ENCODE results near the gene LZIC. TPM values are rescaled to one million over a fixed set of nuclear protein-coding genes. Genes with fewer than 3 reads are reported as not detected.

LZIC gene
- total and polyA plus RNA-seq, 2 of the 8 experiments (the other 6 are each of a cell fraction or from before 2014, with no cell fraction given), result 4.8 to 20.3 TPM

DNA sequence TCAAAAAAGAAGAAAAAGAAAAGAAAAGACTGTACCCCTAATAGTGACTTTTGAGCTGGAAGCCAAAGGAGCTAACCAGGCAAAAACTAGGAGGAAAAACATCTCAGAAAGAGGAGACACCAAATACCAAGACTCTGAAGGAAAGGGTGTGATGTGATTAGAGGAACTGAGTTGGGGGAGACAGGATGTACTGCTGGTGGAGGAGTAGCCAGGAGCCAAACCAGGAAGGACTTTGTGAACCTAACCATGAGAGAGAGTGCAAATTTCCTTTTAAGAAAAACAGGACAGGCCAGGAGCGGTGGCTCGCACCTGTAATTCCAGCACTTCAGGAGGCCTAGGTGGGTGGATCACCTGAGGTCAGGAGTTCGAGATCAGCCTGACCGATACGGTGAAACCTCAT, 49.7 kb upstream of the LZIC start:
- no peak overlapping the region for H3K27ac ChIP-seq (ENCODE audit: low read depth, low read length)
- H3K4me3 ChIP-seq (ENCODE audit: extremely low read depth in 1 of 4, insufficient read depth in 2 of 4, low read depth in 3 of 4, low read length in 4 of 4), result no peak overlapping the region
- H4K20me1 ChIP-seq (replicated peaks in 1 of 2; ENCODE audit: control insufficient read depth in 1 of 2, insufficient read depth in 2 of 2, low read length in 2 of 2), result no peaks in the 10 kb centered on the region
- no peaks in the 10 kb centered on the region for H3K9me3 ChIP-seq (ENCODE audit: insufficient read depth in 2 of 2, low read depth in 1 of 2, low read length in 1 of 2)
- H4K5ac ChIP-seq (ENCODE audit: insufficient read length, low read depth, low read length), result no peak overlapping the region
- H2BK15ac ChIP-seq (ENCODE audit: low read length), result no peak overlapping the region
- H2AFZ ChIP-seq (ENCODE audit: low read length), result no peak overlapping the region
- H3K18ac ChIP-seq (ENCODE audit: extremely low read depth, low read length), result no peak overlapping the region
- H3K9ac ChIP-seq (replicated peaks in 1 of 4; ENCODE audit: extremely low read depth in 1 of 4, low read depth in 3 of 4, low read length in 3 of 4), result no peak overlapping the region
- FAIRE-seq, result no peak
- no peak overlapping the region for H3K14ac ChIP-seq (ENCODE audit: insufficient read length)
- CTCF ChIA-PET (ENCODE audit: partially characterized antibody), result interaction anchor here (0.6 to 1.4 kb wide), 3 partner anchors 10 to 202 kb away, joined by 3 to 9 read pairs (median 3); no protein-coding TSS in a partner anchor
- H2BK120ac ChIP-seq (replicated peaks; ENCODE audit: low read depth, low read length), result no peak overlapping the region
- H3K4ac ChIP-seq (replicated peaks; ENCODE audit: insufficient read length, low read depth, low read length), result no peak overlapping the region
- peaks cover 8 to 18% (median 17%) of the 10 kb centered on the region in 4 experiments for H3K27me3 ChIP-seq (replicated peaks in 1 of 4; ENCODE audit: control insufficient read depth in 3 of 4, extremely low read depth in 1 of 4, insufficient read depth in 3 of 4, low read length in 3 of 4)
- no peaks in the 10 kb centered on the region for H3K36me3 ChIP-seq (ENCODE audit: control insufficient read depth in 2 of 4, insufficient read depth in 4 of 4, low read length in 3 of 4)
- no peak overlapping the region for H3K4me2 ChIP-seq (ENCODE audit: insufficient read depth in 1 of 2, low read depth in 2 of 2, low read length in 2 of 2)
- H3K56ac ChIP-seq (replicated peaks; ENCODE audit: insufficient read length, low read depth, low read length), result no peak overlapping the region
- peaks cover 6% of the 10 kb centered on the region; the same call in 1 of the 2 replicates for H3K23me2 ChIP-seq (ENCODE audit: low read depth, low read length)
- H3K4me1 ChIP-seq (replicated peaks in 1 of 4; ENCODE audit: control insufficient read depth in 3 of 4, insufficient read depth in 4 of 4, low read length in 3 of 4), result peaks cover 0 to 4% (median 1%) of the 10 kb centered on the region in 4 experiments; a peak in 3 of 7 replicates
- no peaks in the 10 kb centered on the region for H3K79me2 ChIP-seq (ENCODE audit: control insufficient read depth in 1 of 2, insufficient read depth in 2 of 2, low read length in 2 of 2)
- H2AK5ac ChIP-seq (ENCODE audit: low read depth, low read length), result no peak overlapping the region
- no peak overlapping the region for H3K23ac ChIP-seq (ENCODE audit: insufficient read length)
- no peaks in the 10 kb centered on the region for H3K79me1 ChIP-seq (ENCODE audit: low read depth, low read length)
- WGBS, 2 experiments (ENCODE audit: extremely low coverage in 1 of 2, insufficient coverage in 1 of 2, insufficient read length in 1 of 2, insufficient replicate concordance in 2 of 2, low coverage in 1 of 2, low lambda C conversion rate in 2 of 2, missing lambda C conversion rate in 1 of 2), result 87% methylated on average over 5 of the region's 5 CpGs; no CpG with 5 or more reads in 1 of the 2 experiments
- H4K91ac ChIP-seq (replicated peaks; ENCODE audit: insufficient read length, low read length), result no peak overlapping the region
- TF ChIP-seq HDAC6 (IDR thresholded peaks at IDR 0.05; ENCODE audit: low read depth, low read length), result no peak
- TF ChIP-seq TAF7 (optimal IDR thresholded peaks at IDR 0.05; ENCODE audit: borderline replicate concordance, low read depth, low read length), result no peak
- no peak overlapping the region for H2BK20ac ChIP-seq (ENCODE audit: low read length)
- no peak for DNase-seq (ENCODE audit: low read depth in 1 of 2, low spot score in 2 of 2)
- POLR2A ChIA-PET (ENCODE audit: partially characterized antibody), result interaction anchor here (0.7 kb wide), 1 partner anchor 46 kb away, joined by 3 read pairs; no protein-coding TSS in a partner anchor
- no peak overlapping the region for H2BK5ac ChIP-seq (ENCODE audit: low read depth, low read length)
- no peak overlapping the region for H2BK12ac ChIP-seq (ENCODE audit: low read depth, low read length)
- H4K8ac ChIP-seq (ENCODE audit: extremely low read depth, insufficient read depth, low read length), result no peak overlapping the region
